ENCODE results near the gene NDOR1.

The NDOR1 gene

GRCh38 chr9:137192859-137193258 lies 12.6 kb upstream of the NDOR1 start:
- no peak for TF ChIP-seq CTCF (IDR thresholded peaks at IDR 0.05)

GRCh38 chr9:137193771-137194170 lies 11.7 kb upstream of the NDOR1 start:
- no peak for TF ChIP-seq CTCF (IDR thresholded peaks at IDR 0.05)

- TF ChIP-seq CTCF (IDR thresholded peaks at IDR 0.05), result no peak
These were observed 11.1 kb upstream of the NDOR1 start for GRCh38 chr9:137194388-137194787.

GRCh38 chr9:137194909-137195308 lies 10.6 kb upstream of the NDOR1 start:
- no peak for TF ChIP-seq CTCF (IDR thresholded peaks at IDR 0.05)

- TF ChIP-seq CTCF (IDR thresholded peaks at IDR 0.05), result no peak
These were observed 9.8 kb upstream of the NDOR1 start for GRCh38 chr9:137195525-137196220.

GRCh38 chr9:137198051-137198901 lies 7.2 kb upstream of the NDOR1 start:
- TF ChIP-seq CTCF (IDR thresholded peaks at IDR 0.05), result no peak

- no peak for TF ChIP-seq CTCF (IDR thresholded peaks at IDR 0.05)
These were observed 6.6 kb upstream of the NDOR1 start for GRCh38 chr9:137198902-137199283.

All from LNCAP (cell line).